ENCODE measurements around the gene PRR23B.

DNA sequence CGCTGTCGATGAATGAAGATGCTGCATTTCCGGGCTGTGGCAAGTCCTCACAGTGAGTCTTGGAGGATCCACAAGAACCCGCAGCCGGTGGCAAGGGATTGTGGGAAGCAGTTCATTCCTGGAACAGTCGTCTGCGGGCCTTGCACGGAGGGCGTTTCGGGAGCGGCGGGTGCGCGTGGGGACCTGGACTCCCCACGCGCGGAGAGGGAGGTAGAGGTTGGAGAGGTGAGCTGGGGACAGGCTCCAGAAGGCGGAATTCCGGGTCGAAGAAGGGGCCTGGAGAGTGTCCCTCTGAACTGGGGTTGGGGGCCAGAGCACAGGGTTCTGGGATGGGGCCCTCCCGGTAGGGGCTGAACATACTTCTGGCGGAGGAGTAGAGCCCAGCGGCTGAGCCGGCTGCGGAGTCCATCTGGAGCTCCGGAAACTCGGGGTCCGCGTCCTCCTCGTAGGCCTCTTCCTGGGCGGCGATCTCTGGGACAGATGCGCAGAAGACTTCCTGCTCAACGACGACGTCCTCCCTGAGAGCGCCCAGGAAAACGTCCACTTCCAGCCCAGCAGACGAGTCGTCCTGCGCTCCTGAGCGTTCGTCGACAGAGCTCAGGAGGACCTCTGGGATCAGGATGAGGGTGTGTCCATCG is 15.3 kb downstream of the PRR23B start:
- TF ChIP-seq, protein P1, sequence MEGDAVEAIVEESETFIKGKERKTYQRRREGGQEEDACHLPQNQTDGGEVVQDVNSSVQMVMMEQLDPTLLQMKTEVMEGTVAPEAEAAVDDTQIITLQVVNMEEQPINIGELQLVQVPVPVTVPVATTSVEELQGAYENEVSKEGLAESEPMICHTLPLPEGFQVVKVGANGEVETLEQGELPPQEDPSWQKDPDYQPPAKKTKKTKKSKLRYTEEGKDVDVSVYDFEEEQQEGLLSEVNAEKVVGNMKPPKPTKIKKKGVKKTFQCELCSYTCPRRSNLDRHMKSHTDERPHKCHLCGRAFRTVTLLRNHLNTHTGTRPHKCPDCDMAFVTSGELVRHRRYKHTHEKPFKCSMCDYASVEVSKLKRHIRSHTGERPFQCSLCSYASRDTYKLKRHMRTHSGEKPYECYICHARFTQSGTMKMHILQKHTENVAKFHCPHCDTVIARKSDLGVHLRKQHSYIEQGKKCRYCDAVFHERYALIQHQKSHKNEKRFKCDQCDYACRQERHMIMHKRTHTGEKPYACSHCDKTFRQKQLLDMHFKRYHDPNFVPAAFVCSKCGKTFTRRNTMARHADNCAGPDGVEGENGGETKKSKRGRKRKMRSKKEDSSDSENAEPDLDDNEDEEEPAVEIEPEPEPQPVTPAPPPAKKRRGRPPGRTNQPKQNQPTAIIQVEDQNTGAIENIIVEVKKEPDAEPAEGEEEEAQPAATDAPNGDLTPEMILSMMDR (optimal IDR thresholded peaks at IDR 0.05 in 1 of 3, IDR thresholded peaks at IDR 0.05 in 1 of 3, conservative IDR thresholded peaks at IDR 0.05 in 1 of 3; ENCODE audit: extremely low read depth in 1 of 3, insufficient read depth in 2 of 3, low read length in 3 of 3), result no peak
- TF ChIP-seq EZH2 (IDR thresholded peaks at IDR 0.05; ENCODE audit: low read length), result no peak
